Cardiac muscle cell (in vitro differentiated cells and primary cell): ENCODE data around the gene UAP1L1. TPM values are rescaled to one million over a fixed set of nuclear protein-coding genes. Genes with fewer than 3 reads are reported as not detected.

Experiments used
- DNase-seq, 2 donors: peaks; one replicate each; pipeline versions ENCODE4 v3.0.0 to v3.0.0-alpha.2; 2010 to 2017; ENCODE audit warnings: low read depth in 1 of 2, low spot score in 1 of 2
- H3K27ac ChIP-seq: fragments of 200-600 bp; sonication (generic); 2 replicates; pipeline ENCODE4 v1.5.1; 2016
- H3K27me3 ChIP-seq: fragments of 200-600 bp; sonication (generic); 2 replicates; pipeline ENCODE4 v1.6.0; 2016; ENCODE audit warnings: control low read depth
- H3K36me3 ChIP-seq: fragments of 200-600 bp; sonication (generic); 2 replicates; pipeline ENCODE4 v1.5.1; 2016; ENCODE audit warnings: control low read depth
- H3K4me1 ChIP-seq: fragments of 200-600 bp; sonication (generic); 2 replicates; pipeline ENCODE4 v1.8.1; 2017; ENCODE audit warnings: low read depth, mild to moderate bottlenecking, mixed run types
- H3K4me3 ChIP-seq: fragments of 200-600 bp; sonication (generic); 2 replicates; pipeline ENCODE4 v1.5.1; 2016; ENCODE audit warnings: mild to moderate bottlenecking
- H3K9me3 ChIP-seq: fragments of 200-600 bp; sonication (generic); 2 replicates; pipeline ENCODE4 v1.5.1; 2017; ENCODE audit warnings: low read depth, mild to moderate bottlenecking, control low read depth
- CTCF ChIP-seq: IDR thresholded peaks from 2 replicates; pipeline ENCODE4 v1.5.1; 2012; ENCODE audit warnings: low read depth, mild to moderate bottlenecking, low read length
- polyA plus RNA-seq: library from polyadenylated mRNA; unstranded; fragments of >200 nt; fragmentation: Nextera tagmentation; extraction: Ambion mirVana; gene quantifications from 2 replicates; pipeline ENCODE4 v1.2.1, GENCODE V29; 2016
- total RNA-seq: library from RNA; depleted of rRNA; stranded (reverse); fragments of >200 nt; gene quantifications from 2 replicates; pipeline ENCODE4 v1.2.3, GENCODE V29; 2016

UAP1L1 gene
- total RNA-seq (5.8 and 13.3 TPM in 2 replicates), polyA plus RNA-seq (9.9 and 17.9 TPM in 2 replicates)

GRCh38 chr9:137077010-137077747, at the start of gene UAP1L1:
UAP1L1 (plus strand) TSS chr9:137077517; CDS start chr9:137077533, 16 bp downstream.
- Histone ChIP-seq H3K4me1 (no peaks in the 10 kb centered on the region), H3K36me3 (no peaks in the 10 kb centered on the region), H3K27me3 (peaks cover 33% of the 10 kb centered on the region), H3K9me3 (no peaks in the 10 kb centered on the region), H3K4me3 (peak within 1 kb of the TSS; percentile 40), H3K27ac (no peak within 1 kb of the TSS)
- TF ChIP-seq CTCF = no peak
- peak; percentile 65 to 75 for DNase-seq

GRCh38 chr9:137028263-137029057, 48.9 kb upstream of the UAP1L1 start:
- H3K4me1 ChIP-seq = peaks cover 5% of the 10 kb centered on the region
- DNase-seq = peak; percentile 30 to 89
- TF ChIP-seq CTCF = peak; percentile 19

GRCh38 chr9:137029058-137029936, 48.0 kb upstream of the UAP1L1 start:
- no peaks in the 10 kb centered on the region for H3K27me3 ChIP-seq
- H3K4me1 ChIP-seq = peaks cover 5% of the 10 kb centered on the region
- H3K27ac ChIP-seq = no peak overlapping the region
- no peaks in the 10 kb centered on the region for H3K9me3 ChIP-seq
- peak; percentile 91 for TF ChIP-seq CTCF
- H3K36me3 ChIP-seq = no peaks in the 10 kb centered on the region
- peak overlapping the region; percentile 92 for H3K4me3 ChIP-seq
- DNase-seq = peak; percentile 67 to 82

More at GRCh38 chr9:137028263-137029057, 48.9 kb upstream of the UAP1L1 start:
- Histone ChIP-seq H3K27me3 (no peaks in the 10 kb centered on the region), H3K36me3 (no peaks in the 10 kb centered on the region), H3K27ac (no peak overlapping the region), H3K4me3 (peak overlapping the region; percentile 92), H3K9me3 (no peaks in the 10 kb centered on the region)

- Histone ChIP-seq H3K9me3 (no peaks in the 10 kb centered on the region), H3K27ac (no peak overlapping the region), H3K27me3 (no peaks in the 10 kb centered on the region), H3K4me3 (no peak overlapping the region), H3K4me1 (peaks cover 5% of the 10 kb centered on the region), H3K36me3 (no peaks in the 10 kb centered on the region)
- no peak for TF ChIP-seq CTCF
- DNase-seq = no peak
Observed at GRCh38 chr9:137030006-137030405, 47.3 kb upstream of the UAP1L1 start.
